ENCODE measurements around the gene TICRR. TPM values are rescaled to one million over a fixed set of nuclear protein-coding genes. Genes with fewer than 3 reads are reported as not detected.

TICRR gene
- total and polyA plus RNA-seq, 4 donors: under 0.01 to 7.3 (median 0.15) TPM

- no peaks in the 10 kb centered on the region for H3K9me3 ChIP-seq (ENCODE audit: control insufficient read depth in 4 of 4, low read length in 3 of 4)
- WGBS: 96% methylated on average over 2 of the region's 2 CpGs
- no peak overlapping the region for H3K27ac ChIP-seq (ENCODE audit: low read depth in 1 of 2, low read length in 2 of 2)
- no peaks in the 10 kb centered on the region for H3K36me3 ChIP-seq (ENCODE audit: control insufficient read depth in 4 of 4, insufficient read depth in 3 of 4, low read depth in 1 of 4, low read length in 3 of 4)
- no peak for DNase-seq (ENCODE audit: low spot score)
- H3K4me1 ChIP-seq (ENCODE audit: control insufficient read depth in 4 of 4, insufficient read depth in 4 of 4, low read length in 3 of 4): peaks cover 0 to 10% (median 7%) of the 10 kb centered on the region in 4 donors
- TF ChIP-seq TAF1 (conservative IDR thresholded peaks at IDR 0.05) (no peak), RAD21 (IDR thresholded peaks at IDR 0.05) (no peak), ZBTB33 (IDR thresholded peaks at IDR 0.05) (no peak), ATF3 (IDR thresholded peaks at IDR 0.05) (no peak), CTCF (IDR thresholded peaks at IDR 0.05; ENCODE audit: low read depth, low read length, missing input control) (no peak), REST (IDR thresholded peaks at IDR 0.05) (no peak), JUND (IDR thresholded peaks at IDR 0.05) (no peak), HNF4A (conservative IDR thresholded peaks at IDR 0.05) (no peak), SP1 (IDR thresholded peaks at IDR 0.05) (no peak), NR2F2 (IDR thresholded peaks at IDR 0.05) (no peak), GABPA (IDR thresholded peaks at IDR 0.05 in 1 of 2, conservative IDR thresholded peaks at IDR 0.05 in 1 of 2) (no peak), FOXA2 (IDR thresholded peaks at IDR 0.05) (no peak), YY1 (IDR thresholded peaks at IDR 0.05) (no peak), FOXA1 (IDR thresholded peaks at IDR 0.05) (no peak), EGR1 (IDR thresholded peaks at IDR 0.05; ENCODE audit: low read depth in 2 of 2) (no peak), RXRA (IDR thresholded peaks at IDR 0.05) (no peak), HNF4G (IDR thresholded peaks at IDR 0.05) (no peak), MAX (IDR thresholded peaks at IDR 0.05) (no peak)
- no peak overlapping the region for H3K9ac ChIP-seq (ENCODE audit: low read depth in 1 of 2, low read length in 2 of 2)
- H3K27me3 ChIP-seq (ENCODE audit: control insufficient read depth in 4 of 4, insufficient read depth in 4 of 4, low read length in 3 of 4): no peaks in the 10 kb centered on the region
- H3K4me3 ChIP-seq (ENCODE audit: low read depth in 1 of 3, low read length in 3 of 3): no peak overlapping the region
These were observed 78.3 kb downstream of the TICRR start for GRCh38 chr15:89653578-89653977.

Measured in liver (tissue), 9 donors.